ENCODE data around the gene EFL1.
A peak's percentile ranks its signal among the peaks of the same experiment; 100 is the strongest.
"Not testable (repeated sequence)": the region's sequence is repeated elsewhere in the genome, so short reads cannot be mapped to it uniquely, and the experiment has no call there.

The EFL1 gene

GRCh38 chr15:82262422-82263026 lies at the start of gene EFL1, which contains the start of gene SAXO2:
TSS of gene EFL1 (minus strand) at chr15:82262734. CDS start at chr15:82261778, 956 bp downstream.
TSS of gene SAXO2 (plus strand) at chr15:82262818. CDS start at chr15:82262880, 62 bp downstream.
- peak; percentile 79 for DNase-seq

- DNase-seq = not testable (repeated sequence)
Measured at GRCh38 chr15:82311321-82311720, 48.8 kb upstream of the EFL1 start.

GRCh38 chr15:82309802-82310201 lies 47.3 kb upstream of the EFL1 start:
- DNase-seq = no peak

- DNase-seq = no peak
Measured at GRCh38 chr15:82307714-82308081, 45.2 kb upstream of the EFL1 start.

- DNase-seq = no peak
Measured at GRCh38 chr15:82306791-82307713, 44.5 kb upstream of the EFL1 start.

GRCh38 chr15:82305621-82306048 lies 43.1 kb upstream of the EFL1 start:
- no peak for DNase-seq

- DNase-seq = no peak
Measured at GRCh38 chr15:82304778-82305090, 42.2 kb upstream of the EFL1 start.

GRCh38 chr15:82303956-82304777 lies 41.6 kb upstream of the EFL1 start:
- no peak for DNase-seq

GRCh38 chr15:82301296-82302016 lies 38.9 kb upstream of the EFL1 start:
- DNase-seq = no peak

GRCh38 chr15:82300883-82301282 lies 38.3 kb upstream of the EFL1 start:
- DNase-seq = no peak

- not testable (repeated sequence) for DNase-seq
Measured at GRCh38 chr15:82300326-82300725, 37.8 kb upstream of the EFL1 start.

GRCh38 chr15:82299511-82299914 lies 37.0 kb upstream of the EFL1 start:
- not testable (repeated sequence) for DNase-seq

- peak; percentile 68 for DNase-seq
Measured at GRCh38 chr15:82298520-82298919, 36.0 kb upstream of the EFL1 start.

GRCh38 chr15:82298032-82298431 lies 35.5 kb upstream of the EFL1 start:
- DNase-seq = no peak

- no peak for DNase-seq
Measured at GRCh38 chr15:82297546-82297945, 35.0 kb upstream of the EFL1 start.

GRCh38 chr15:82294061-82294690 lies 31.6 kb upstream of the EFL1 start:
- no peak for DNase-seq

- no peak for DNase-seq
Measured at GRCh38 chr15:82292271-82292670, 29.7 kb upstream of the EFL1 start.

GRCh38 chr15:82288202-82288601 lies 25.7 kb upstream of the EFL1 start:
- DNase-seq = not testable (repeated sequence)

GRCh38 chr15:82286475-82286874 lies 23.9 kb upstream of the EFL1 start:
- DNase-seq = not testable (repeated sequence)

GRCh38 chr15:82284381-82284780 lies 21.8 kb upstream of the EFL1 start:
- DNase-seq = not testable (repeated sequence)

GRCh38 chr15:82282386-82282785 lies 19.9 kb upstream of the EFL1 start:
- DNase-seq = not testable (repeated sequence)

- not testable (repeated sequence) for DNase-seq
Measured at GRCh38 chr15:82281276-82281675, 18.7 kb upstream of the EFL1 start.

Data from activated gamma-delta T cell treated with Interleukin-2 at 50 U/mL for 16 hours (primary cell).